GM23248 (cell line): Measurements from ENCODE around the gene RPS4Y2. TPM values are rescaled to one million over a fixed set of nuclear protein-coding genes. Genes with fewer than 3 reads are reported as not detected.

Source experiments
- DNase-seq: peaks from one replicate; pipeline ENCODE4 v3.0.0-alpha.2; 2015
- H2AFZ ChIP-seq: fragments of 200-600 bp; sonication (generic); 2 replicates; pipeline ENCODE4 v1.6.1; 2016; ENCODE audit warnings: antibody characterized with exemption
- H3F3A ChIP-seq: fragments of 200-600 bp; sonication (generic); 2 replicates; pipeline ENCODE4 v1.6.1; 2016; ENCODE audit warnings: mild to moderate bottlenecking, antibody characterized with exemption, mixed run types; ENCODE audit not compliant: insufficient read depth
- H3K27ac ChIP-seq: fragments of 200-600 bp; sonication (generic); 2 replicates; pipeline ENCODE4 v1.5.1; 2016; ENCODE audit warnings: mild to moderate bottlenecking
- H3K27me3 ChIP-seq: fragments of 200-600 bp; sonication (generic); replicated peaks from 2 replicates; pipeline ENCODE4 v1.6.1; 2016; ENCODE audit warnings: mild to moderate bottlenecking; ENCODE audit not compliant: insufficient read depth
- H3K36me3 ChIP-seq: fragments of 200-600 bp; sonication (generic); 2 replicates; pipeline ENCODE4 v1.6.1; 2016; ENCODE audit warnings: low read depth, mild to moderate bottlenecking
- H3K4me1 ChIP-seq: fragments of 200-600 bp; sonication (generic); 2 replicates; pipeline ENCODE4 v1.6.1; 2016; ENCODE audit warnings: mild to moderate bottlenecking; ENCODE audit not compliant: insufficient read depth
- H3K4me2 ChIP-seq: fragments of 200-600 bp; sonication (generic); one replicate; pipeline ENCODE4 v1.6.1; 2016; ENCODE audit warnings: mild to moderate bottlenecking; ENCODE audit not compliant: unreplicated experiment
- H3K4me3 ChIP-seq: fragments of 200-600 bp; sonication (generic); 2 replicates; pipeline ENCODE4 v1.5.1; 2016; ENCODE audit warnings: mild to moderate bottlenecking
- H3K79me2 ChIP-seq: fragments of 200-600 bp; sonication (generic); 2 replicates; pipeline ENCODE4 v1.6.1; 2016; ENCODE audit warnings: mild to moderate bottlenecking; ENCODE audit not compliant: insufficient read depth
- H3K9ac ChIP-seq: fragments of 200-600 bp; sonication (generic); 2 replicates; pipeline ENCODE4 v1.6.1; 2016; ENCODE audit warnings: mild to moderate bottlenecking
- H3K9me2 ChIP-seq: fragments of 200-600 bp; sonication (generic); 2 replicates; pipeline ENCODE4 v1.6.1; 2016; ENCODE audit warnings: mixed run types, mild to moderate bottlenecking, moderate library complexity; ENCODE audit not compliant: insufficient read depth
- H3K9me3 ChIP-seq: fragments of 200-600 bp; sonication (generic); one replicate; pipeline ENCODE4 v1.6.1; 2017; ENCODE audit warnings: low read depth
- H4K20me1 ChIP-seq: fragments of 200-600 bp; sonication (generic); 2 replicates; pipeline ENCODE4 v1.6.0; 2016; ENCODE audit not compliant: insufficient read depth
- EZH2 ChIP-seq: fragments of 200-600 bp; sonication (generic); IDR thresholded peaks from 2 replicates; pipeline ENCODE4 v1.6.1; 2018; ENCODE audit warnings: antibody characterized with exemption, mild to moderate bottlenecking; ENCODE audit not compliant: insufficient read depth, poor library complexity, severe bottlenecking
- EZH2phosphoT487 ChIP-seq: fragments of 200-600 bp; sonication (generic); IDR thresholded peaks from 2 replicates; pipeline ENCODE4 v1.6.1; 2018; ENCODE audit warnings: antibody characterized with exemption, moderate library complexity, mild to moderate bottlenecking, low read depth; ENCODE audit not compliant: insufficient read depth
- WGBS, 2 experiments: methylation state at CpG; one replicate each; pipeline ENCODE4 v1.1.6; 2015 to 2017; ENCODE audit warnings: low lambda C conversion rate in 2 of 2, low coverage in 1 of 2; ENCODE audit errors: missing lambda C conversion rate in 2 of 2; 5-methylcytosine and 5-hydroxymethylcytosine counted together
- in situ Hi-C: fragments of 300-500 bp; cut with MboI; formaldehyde crosslinking; loops from 2 replicates; pipeline ENCODE4 v1.15.0; 2020
- polyA plus RNA-seq: library from polyadenylated mRNA; unstranded; fragments of >200 nt; fragmentation: Nextera tagmentation; extraction: Ambion mirVana; gene quantifications from 2 replicates; pipeline ENCODE4 v1.2.1, GENCODE V29; 2016
- total RNA-seq: library from RNA; depleted of rRNA; stranded (reverse); fragments of >200 nt; shearing (Covaris generic); gene quantifications from 2 replicates; pipeline ENCODE4 v1.2.3, GENCODE V29; 2014

The RPS4Y2 gene
- total and polyA plus RNA-seq, 2 experiments from 2014 or later = not detected

- in situ Hi-C loops = no loop called here
- DNase-seq = no peak
These were observed 16.1 kb upstream of the RPS4Y2 start for GRCh38 chrY:20739806-20740205.

GRCh38 chrY:20740609-20741008, 15.3 kb upstream of the RPS4Y2 start:
- H3K9ac ChIP-seq = no peak overlapping the region
- H3K4me3 ChIP-seq = no peak overlapping the region
- no peaks in the 10 kb centered on the region for H4K20me1 ChIP-seq
- H3K27me3 ChIP-seq = no peaks in the 10 kb centered on the region
- H3F3A ChIP-seq = no peaks in the 10 kb centered on the region
- H3K4me2 ChIP-seq = no peak overlapping the region
- H2AFZ ChIP-seq = no peak overlapping the region
- H3K9me2 ChIP-seq = no peaks in the 10 kb centered on the region
- H3K27ac ChIP-seq = no peak overlapping the region
- WGBS, 2 experiments = 16 to 27% methylated on average over 4 of the region's 4 CpGs
- in situ Hi-C loops = no loop called here
- H3K4me1 ChIP-seq = no peaks in the 10 kb centered on the region
- H3K36me3 ChIP-seq = no peaks in the 10 kb centered on the region
- peak; percentile 8 for DNase-seq
- H3K9me3 ChIP-seq = no peaks in the 10 kb centered on the region
- no peak for TF ChIP-seq EZH2
- no peak for TF ChIP-seq EZH2phosphoT487
- H3K79me2 ChIP-seq = no peaks in the 10 kb centered on the region

More at GRCh38 chrY:20739806-20740205, 16.1 kb upstream of the RPS4Y2 start:
- no peak overlapping the region for H3K4me3 ChIP-seq
- H3K27me3 ChIP-seq = no peaks in the 10 kb centered on the region
- no peaks in the 10 kb centered on the region for H3K9me2 ChIP-seq
- no peaks in the 10 kb centered on the region for H3K9me3 ChIP-seq
- no peak for TF ChIP-seq EZH2phosphoT487
- no peak for TF ChIP-seq EZH2
- H3K9ac ChIP-seq = no peak overlapping the region
- H3F3A ChIP-seq = no peaks in the 10 kb centered on the region
- H3K4me2 ChIP-seq = no peak overlapping the region
- no peaks in the 10 kb centered on the region for H3K36me3 ChIP-seq
- H4K20me1 ChIP-seq = no peaks in the 10 kb centered on the region
- H3K4me1 ChIP-seq = no peaks in the 10 kb centered on the region
- H3K79me2 ChIP-seq = no peaks in the 10 kb centered on the region
- H3K27ac ChIP-seq = no peak overlapping the region
- 6 to 25% methylated on average over 2 to 3 of the region's 3 CpGs for WGBS, 2 experiments
- no peak overlapping the region for H2AFZ ChIP-seq

- in situ Hi-C loops = no loop called here
These were observed 10.8 kb upstream of the RPS4Y2 start for GRCh38 chrY:20745060-20745459.

GRCh38 chrY:20746919-20747318, 9.0 kb upstream of the RPS4Y2 start:
- H2AFZ ChIP-seq = no peak overlapping the region
- H3F3A ChIP-seq = no peaks in the 10 kb centered on the region
- no peaks in the 10 kb centered on the region for H3K36me3 ChIP-seq
- H3K4me2 ChIP-seq = no peak overlapping the region
- no peak overlapping the region for H3K9ac ChIP-seq
- DNase-seq = no peak
- H3K79me2 ChIP-seq = no peaks in the 10 kb centered on the region
- TF ChIP-seq EZH2 = no peak
- no peak for TF ChIP-seq EZH2phosphoT487
- H3K9me2 ChIP-seq = no peaks in the 10 kb centered on the region
- H3K4me3 ChIP-seq = no peak overlapping the region
- WGBS, 2 experiments = 18 to 47% methylated on average over 2 of the region's 2 CpGs
- no peaks in the 10 kb centered on the region for H4K20me1 ChIP-seq
- H3K4me1 ChIP-seq = no peaks in the 10 kb centered on the region
- no peak overlapping the region for H3K27ac ChIP-seq
- H3K9me3 ChIP-seq = no peaks in the 10 kb centered on the region
- H3K27me3 ChIP-seq = no peaks in the 10 kb centered on the region
- in situ Hi-C loops = no loop called here

More at GRCh38 chrY:20745060-20745459, 10.8 kb upstream of the RPS4Y2 start:
- Histone ChIP-seq H3K4me3 (no peak overlapping the region), H3K27ac (no peak overlapping the region), H3K9me2 (no peaks in the 10 kb centered on the region), H3F3A (no peaks in the 10 kb centered on the region), H3K9me3 (no peaks in the 10 kb centered on the region), H3K36me3 (no peaks in the 10 kb centered on the region), H4K20me1 (no peaks in the 10 kb centered on the region), H2AFZ (no peak overlapping the region), H3K9ac (no peak overlapping the region), H3K79me2 (no peaks in the 10 kb centered on the region), H3K4me1 (no peaks in the 10 kb centered on the region), H3K4me2 (no peak overlapping the region), H3K27me3 (no peaks in the 10 kb centered on the region)
- WGBS, 2 experiments = 48 to 52% methylated on average over 2 of the region's 2 CpGs
- TF ChIP-seq EZH2 (no peak), EZH2phosphoT487 (no peak)
- no peak for DNase-seq

GRCh38 chrY:20763869-20764268, 8.0 kb downstream of the RPS4Y2 start:
- H3K27ac ChIP-seq = no peak overlapping the region
- no peak overlapping the region for H3K9ac ChIP-seq
- H3K9me3 ChIP-seq = no peaks in the 10 kb centered on the region
- H4K20me1 ChIP-seq = no peaks in the 10 kb centered on the region
- no peak for DNase-seq
- no peaks in the 10 kb centered on the region for H3K36me3 ChIP-seq
- in situ Hi-C loops = no loop called here
- no peaks in the 10 kb centered on the region for H3K9me2 ChIP-seq
- H3F3A ChIP-seq = no peaks in the 10 kb centered on the region
- no peaks in the 10 kb centered on the region for H3K27me3 ChIP-seq
- 11 to 18% methylated on average over 2 of the region's 2 CpGs for WGBS, 2 experiments
- no peaks in the 10 kb centered on the region for H3K4me1 ChIP-seq
- H2AFZ ChIP-seq = no peak overlapping the region
- TF ChIP-seq EZH2phosphoT487 = no peak
- no peak for TF ChIP-seq EZH2
- no peak overlapping the region for H3K4me3 ChIP-seq
- H3K79me2 ChIP-seq = no peaks in the 10 kb centered on the region
- H3K4me2 ChIP-seq = no peak overlapping the region
